ENCODE data around the gene ATXN7L1. TPM values are rescaled to one million over a fixed set of nuclear protein-coding genes. Genes with fewer than 3 reads are reported as not detected.

The ATXN7L1 gene
- total RNA-seq, 1 experiment from 2014 or later = 38.5 TPM

DNA sequence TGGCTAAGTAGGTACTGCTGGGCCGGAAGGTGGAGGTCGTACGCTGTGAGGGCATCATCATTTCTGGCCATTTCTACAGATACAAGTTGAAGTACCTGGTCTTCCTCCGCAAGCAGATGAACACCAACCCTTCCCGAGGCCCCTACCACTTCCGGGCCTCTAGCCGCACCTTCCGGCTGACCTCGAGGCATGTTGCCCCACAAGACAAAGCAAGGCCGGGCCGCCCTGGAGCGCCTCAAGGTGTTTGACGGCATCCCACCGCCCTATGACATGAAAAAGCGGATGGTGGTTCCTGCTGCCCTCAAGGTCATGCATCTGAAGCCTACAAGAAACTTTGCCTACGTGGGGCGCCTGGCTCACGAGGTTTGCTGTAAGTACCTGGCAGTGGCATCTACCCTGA lies 56.8 kb downstream of the ATXN7L1 start:
- TF ChIP-seq EMX1 (CRISPR knock-in tag; IDR thresholded peaks at IDR 0.05) (no peak), IRF2 (CRISPR knock-in tag; IDR thresholded peaks at IDR 0.05; ENCODE audit: borderline replicate concordance, low read depth) (no peak), FOXJ3 (CRISPR knock-in tag; IDR thresholded peaks at IDR 0.05; ENCODE audit: borderline replicate concordance) (no peak), KAT7 (CRISPR knock-in tag; IDR thresholded peaks at IDR 0.05; ENCODE audit: borderline replicate concordance) (no peak), SMAD3 (CRISPR knock-in tag; IDR thresholded peaks at IDR 0.05; ENCODE audit: borderline replicate concordance) (no peak), TP53 (CRISPR knock-in tag; IDR thresholded peaks at IDR 0.05) (no peak), JAZF1 (CRISPR knock-in tag; IDR thresholded peaks at IDR 0.05) (no peak), NR3C1 (CRISPR knock-in tag; conservative IDR thresholded peaks at IDR 0.05; ENCODE audit: low read depth) (no peak), ZBTB21 (CRISPR knock-in tag; IDR thresholded peaks at IDR 0.05; ENCODE audit: borderline replicate concordance) (no peak)
- TF ChIP-seq, protein P1, sequence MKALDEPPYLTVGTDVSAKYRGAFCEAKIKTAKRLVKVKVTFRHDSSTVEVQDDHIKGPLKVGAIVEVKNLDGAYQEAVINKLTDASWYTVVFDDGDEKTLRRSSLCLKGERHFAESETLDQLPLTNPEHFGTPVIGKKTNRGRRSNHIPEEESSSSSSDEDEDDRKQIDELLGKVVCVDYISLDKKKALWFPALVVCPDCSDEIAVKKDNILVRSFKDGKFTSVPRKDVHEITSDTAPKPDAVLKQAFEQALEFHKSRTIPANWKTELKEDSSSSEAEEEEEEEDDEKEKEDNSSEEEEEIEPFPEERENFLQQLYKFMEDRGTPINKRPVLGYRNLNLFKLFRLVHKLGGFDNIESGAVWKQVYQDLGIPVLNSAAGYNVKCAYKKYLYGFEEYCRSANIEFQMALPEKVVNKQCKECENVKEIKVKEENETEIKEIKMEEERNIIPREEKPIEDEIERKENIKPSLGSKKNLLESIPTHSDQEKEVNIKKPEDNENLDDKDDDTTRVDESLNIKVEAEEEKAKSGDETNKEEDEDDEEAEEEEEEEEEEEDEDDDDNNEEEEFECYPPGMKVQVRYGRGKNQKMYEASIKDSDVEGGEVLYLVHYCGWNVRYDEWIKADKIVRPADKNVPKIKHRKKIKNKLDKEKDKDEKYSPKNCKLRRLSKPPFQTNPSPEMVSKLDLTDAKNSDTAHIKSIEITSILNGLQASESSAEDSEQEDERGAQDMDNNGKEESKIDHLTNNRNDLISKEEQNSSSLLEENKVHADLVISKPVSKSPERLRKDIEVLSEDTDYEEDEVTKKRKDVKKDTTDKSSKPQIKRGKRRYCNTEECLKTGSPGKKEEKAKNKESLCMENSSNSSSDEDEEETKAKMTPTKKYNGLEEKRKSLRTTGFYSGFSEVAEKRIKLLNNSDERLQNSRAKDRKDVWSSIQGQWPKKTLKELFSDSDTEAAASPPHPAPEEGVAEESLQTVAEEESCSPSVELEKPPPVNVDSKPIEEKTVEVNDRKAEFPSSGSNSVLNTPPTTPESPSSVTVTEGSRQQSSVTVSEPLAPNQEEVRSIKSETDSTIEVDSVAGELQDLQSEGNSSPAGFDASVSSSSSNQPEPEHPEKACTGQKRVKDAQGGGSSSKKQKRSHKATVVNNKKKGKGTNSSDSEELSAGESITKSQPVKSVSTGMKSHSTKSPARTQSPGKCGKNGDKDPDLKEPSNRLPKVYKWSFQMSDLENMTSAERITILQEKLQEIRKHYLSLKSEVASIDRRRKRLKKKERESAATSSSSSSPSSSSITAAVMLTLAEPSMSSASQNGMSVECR (CRISPR knock-in tag; IDR thresholded peaks at IDR 0.05; ENCODE audit: borderline replicate concordance) = no peak
- TF ChIP-seq, protein P2, sequence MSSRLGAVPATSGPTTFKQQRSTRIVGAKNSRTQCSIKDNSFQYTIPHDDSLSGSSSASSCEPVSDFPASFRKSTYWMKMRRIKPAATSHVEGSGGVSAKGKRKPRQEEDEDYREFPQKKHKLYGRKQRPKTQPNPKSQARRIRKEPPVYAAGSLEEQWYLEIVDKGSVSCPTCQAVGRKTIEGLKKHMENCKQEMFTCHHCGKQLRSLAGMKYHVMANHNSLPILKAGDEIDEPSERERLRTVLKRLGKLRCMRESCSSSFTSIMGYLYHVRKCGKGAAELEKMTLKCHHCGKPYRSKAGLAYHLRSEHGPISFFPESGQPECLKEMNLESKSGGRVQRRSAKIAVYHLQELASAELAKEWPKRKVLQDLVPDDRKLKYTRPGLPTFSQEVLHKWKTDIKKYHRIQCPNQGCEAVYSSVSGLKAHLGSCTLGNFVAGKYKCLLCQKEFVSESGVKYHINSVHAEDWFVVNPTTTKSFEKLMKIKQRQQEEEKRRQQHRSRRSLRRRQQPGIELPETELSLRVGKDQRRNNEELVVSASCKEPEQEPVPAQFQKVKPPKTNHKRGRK (CRISPR knock-in tag; IDR thresholded peaks at IDR 0.05; ENCODE audit: borderline replicate concordance) = no peak
- TF ChIP-seq, protein P3, sequence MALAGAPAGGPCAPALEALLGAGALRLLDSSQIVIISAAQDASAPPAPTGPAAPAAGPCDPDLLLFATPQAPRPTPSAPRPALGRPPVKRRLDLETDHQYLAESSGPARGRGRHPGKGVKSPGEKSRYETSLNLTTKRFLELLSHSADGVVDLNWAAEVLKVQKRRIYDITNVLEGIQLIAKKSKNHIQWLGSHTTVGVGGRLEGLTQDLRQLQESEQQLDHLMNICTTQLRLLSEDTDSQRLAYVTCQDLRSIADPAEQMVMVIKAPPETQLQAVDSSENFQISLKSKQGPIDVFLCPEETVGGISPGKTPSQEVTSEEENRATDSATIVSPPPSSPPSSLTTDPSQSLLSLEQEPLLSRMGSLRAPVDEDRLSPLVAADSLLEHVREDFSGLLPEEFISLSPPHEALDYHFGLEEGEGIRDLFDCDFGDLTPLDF (CRISPR knock-in tag; IDR thresholded peaks at IDR 0.05) = no peak
- TF ChIP-seq, protein P4, sequence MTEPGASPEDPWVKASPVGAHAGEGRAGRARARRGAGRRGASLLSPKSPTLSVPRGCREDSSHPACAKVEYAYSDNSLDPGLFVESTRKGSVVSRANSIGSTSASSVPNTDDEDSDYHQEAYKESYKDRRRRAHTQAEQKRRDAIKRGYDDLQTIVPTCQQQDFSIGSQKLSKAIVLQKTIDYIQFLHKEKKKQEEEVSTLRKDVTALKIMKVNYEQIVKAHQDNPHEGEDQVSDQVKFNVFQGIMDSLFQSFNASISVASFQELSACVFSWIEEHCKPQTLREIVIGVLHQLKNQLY (CRISPR knock-in tag; IDR thresholded peaks at IDR 0.05) = no peak
- TF ChIP-seq, protein P5, sequence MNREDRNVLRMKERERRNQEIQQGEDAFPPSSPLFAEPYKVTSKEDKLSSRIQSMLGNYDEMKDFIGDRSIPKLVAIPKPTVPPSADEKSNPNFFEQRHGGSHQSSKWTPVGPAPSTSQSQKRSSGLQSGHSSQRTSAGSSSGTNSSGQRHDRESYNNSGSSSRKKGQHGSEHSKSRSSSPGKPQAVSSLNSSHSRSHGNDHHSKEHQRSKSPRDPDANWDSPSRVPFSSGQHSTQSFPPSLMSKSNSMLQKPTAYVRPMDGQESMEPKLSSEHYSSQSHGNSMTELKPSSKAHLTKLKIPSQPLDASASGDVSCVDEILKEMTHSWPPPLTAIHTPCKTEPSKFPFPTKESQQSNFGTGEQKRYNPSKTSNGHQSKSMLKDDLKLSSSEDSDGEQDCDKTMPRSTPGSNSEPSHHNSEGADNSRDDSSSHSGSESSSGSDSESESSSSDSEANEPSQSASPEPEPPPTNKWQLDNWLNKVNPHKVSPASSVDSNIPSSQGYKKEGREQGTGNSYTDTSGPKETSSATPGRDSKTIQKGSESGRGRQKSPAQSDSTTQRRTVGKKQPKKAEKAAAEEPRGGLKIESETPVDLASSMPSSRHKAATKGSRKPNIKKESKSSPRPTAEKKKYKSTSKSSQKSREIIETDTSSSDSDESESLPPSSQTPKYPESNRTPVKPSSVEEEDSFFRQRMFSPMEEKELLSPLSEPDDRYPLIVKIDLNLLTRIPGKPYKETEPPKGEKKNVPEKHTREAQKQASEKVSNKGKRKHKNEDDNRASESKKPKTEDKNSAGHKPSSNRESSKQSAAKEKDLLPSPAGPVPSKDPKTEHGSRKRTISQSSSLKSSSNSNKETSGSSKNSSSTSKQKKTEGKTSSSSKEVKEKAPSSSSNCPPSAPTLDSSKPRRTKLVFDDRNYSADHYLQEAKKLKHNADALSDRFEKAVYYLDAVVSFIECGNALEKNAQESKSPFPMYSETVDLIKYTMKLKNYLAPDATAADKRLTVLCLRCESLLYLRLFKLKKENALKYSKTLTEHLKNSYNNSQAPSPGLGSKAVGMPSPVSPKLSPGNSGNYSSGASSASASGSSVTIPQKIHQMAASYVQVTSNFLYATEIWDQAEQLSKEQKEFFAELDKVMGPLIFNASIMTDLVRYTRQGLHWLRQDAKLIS (CRISPR knock-in tag; IDR thresholded peaks at IDR 0.05; ENCODE audit: borderline replicate concordance) = no peak
- TF ChIP-seq, protein P6, sequence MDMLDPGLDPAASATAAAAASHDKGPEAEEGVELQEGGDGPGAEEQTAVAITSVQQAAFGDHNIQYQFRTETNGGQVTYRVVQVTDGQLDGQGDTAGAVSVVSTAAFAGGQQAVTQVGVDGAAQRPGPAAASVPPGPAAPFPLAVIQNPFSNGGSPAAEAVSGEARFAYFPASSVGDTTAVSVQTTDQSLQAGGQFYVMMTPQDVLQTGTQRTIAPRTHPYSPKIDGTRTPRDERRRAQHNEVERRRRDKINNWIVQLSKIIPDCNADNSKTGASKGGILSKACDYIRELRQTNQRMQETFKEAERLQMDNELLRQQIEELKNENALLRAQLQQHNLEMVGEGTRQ (CRISPR knock-in tag; IDR thresholded peaks at IDR 0.05) = no peak
- Mint-ChIP-seq H3K27me3 (ENCODE audit: low read depth) (no peaks in the 10 kb centered on the region), H3K27ac (no peak overlapping the region), H3K4me1 (peaks cover 45% of the 10 kb centered on the region), H3K9me3 (no peaks in the 10 kb centered on the region), H3K4me3 (no peak overlapping the region), H3K36me3 (peaks cover 12% of the 10 kb centered on the region)
- ChIA-PET POLR2A (interaction anchor here (0.6 kb wide), 1 partner anchor 190 kb away, joined by 6 read pairs; no protein-coding TSS in a partner anchor), CTCF (no interaction called here)
- ATAC-seq = no peak
- no peak for DNase-seq (ENCODE audit: low spot score)
